ENCODE measurements around the gene CCN2. TPM values are rescaled to one million over a fixed set of nuclear protein-coding genes. Genes with fewer than 3 reads are reported as not detected.
"Not testable (repeated sequence)": the region's sequence is repeated elsewhere in the genome, so short reads cannot be mapped to it uniquely, and the experiment has no call there.

CCN2 gene
- total RNA-seq, 1 donor from 2014 or later, result 4.1 TPM

GRCh38 chr6:131914967-131915751 is 36.0 kb downstream of the CCN2 start:
- peak; percentile 19 to 51 for DNase-seq (ENCODE audit: low spot score in 2 of 2)
- no peak for FAIRE-seq

GRCh38 chr6:131914234-131914633 is 36.9 kb downstream of the CCN2 start:
- no peak for FAIRE-seq
- DNase-seq (ENCODE audit: low spot score in 2 of 2), result no peak

- DNase-seq (ENCODE audit: low spot score in 2 of 2), result no peak
- FAIRE-seq, result no peak
Measured at GRCh38 chr6:131911951-131912350, 39.2 kb downstream of the CCN2 start.

GRCh38 chr6:131910956-131911355 is 40.2 kb downstream of the CCN2 start:
- DNase-seq (ENCODE audit: low spot score in 2 of 2), result no peak
- no peak for FAIRE-seq

GRCh38 chr6:131910219-131910589 is 41.0 kb downstream of the CCN2 start:
- DNase-seq (ENCODE audit: low spot score in 2 of 2) (no peak), FAIRE-seq (no peak)

- peak; percentile 18 to 45 for DNase-seq (ENCODE audit: low spot score in 2 of 2)
- FAIRE-seq, result peak; percentile 70
Measured at GRCh38 chr6:131909408-131910218, 41.6 kb downstream of the CCN2 start.

- not testable (repeated sequence) for FAIRE-seq; DNase-seq (ENCODE audit: low spot score in 2 of 2)
Measured at GRCh38 chr6:131908787-131909186, 42.4 kb downstream of the CCN2 start.

GRCh38 chr6:131903734-131904133 is 47.4 kb downstream of the CCN2 start:
- not testable (repeated sequence) for FAIRE-seq; DNase-seq (ENCODE audit: low spot score in 2 of 2)

- FAIRE-seq; DNase-seq (ENCODE audit: low spot score in 2 of 2): not testable (repeated sequence)
Measured at GRCh38 chr6:131901326-131901873, 49.8 kb downstream of the CCN2 start.

GRCh38 chr6:131900231-131900630 is 50.9 kb downstream of the CCN2 start:
- FAIRE-seq, result no peak
- no peak for DNase-seq (ENCODE audit: low spot score in 2 of 2)

- DNase-seq (ENCODE audit: low spot score in 2 of 2) (no peak), FAIRE-seq (no peak)
Measured at GRCh38 chr6:131898718-131899117, 52.5 kb downstream of the CCN2 start.

Other genes with a start within 250 kb of the CCN2 start
- gene OR2A4, start 250.0 kb downstream of the CCN2 start, total RNA-seq, result not detected
- gene CTAGE9, start 240.4 kb downstream of the CCN2 start, total RNA-seq, result not detected
- gene ENPP1, start 143.4 kb downstream of the CCN2 start, total RNA-seq, result 0.41 TPM

Measured in frontal cortex (tissue), 4 donors.